ENCODE results near the gene TRPM2. TPM values are rescaled to one million over a fixed set of nuclear protein-coding genes. Genes with fewer than 3 reads are reported as not detected.

The TRPM2 gene
- total RNA-seq, 2 experiments from 2014 or later: 1.9 to 2.9 TPM

DNA sequence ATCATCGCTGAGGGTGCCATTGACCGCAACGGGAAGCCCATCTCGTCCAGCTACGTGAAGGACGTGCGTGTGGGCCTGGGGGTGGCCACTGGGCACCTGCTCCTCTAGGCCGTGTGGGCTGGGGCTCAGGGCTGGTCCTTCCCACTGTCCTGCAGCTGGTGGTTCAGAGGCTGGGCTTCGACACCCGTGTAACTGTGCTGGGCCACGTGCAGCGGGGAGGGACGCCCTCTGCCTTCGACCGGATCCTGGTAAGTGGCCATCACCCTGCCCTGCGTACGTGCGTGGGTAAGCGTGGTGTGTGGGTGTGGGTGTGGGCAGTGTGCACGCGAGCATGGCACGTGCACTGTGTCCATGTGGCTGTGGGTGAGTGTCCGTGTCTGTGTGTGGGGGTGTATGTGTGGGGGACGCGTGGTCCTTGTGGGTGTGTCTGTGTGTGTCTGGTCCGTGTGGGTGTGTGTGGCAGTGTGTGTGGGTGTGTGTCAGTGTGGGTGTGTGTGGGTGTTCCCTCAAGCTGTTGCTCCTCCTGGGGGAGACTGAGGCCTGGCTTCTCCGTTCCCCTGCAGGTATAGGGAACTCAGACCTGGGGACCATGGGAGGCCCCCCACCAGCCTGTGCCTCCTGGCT is 37.0 kb upstream of the TRPM2 start:
- CTCF ChIA-PET: no interaction called here
- DNase-seq (no peak), ATAC-seq (ENCODE audit: poor library complexity) (no peak)
- Histone ChIP-seq H3K4me3 (ENCODE audit: low read length) (no peak overlapping the region), H3K27me3 (ENCODE audit: control insufficient read depth in 1 of 2, insufficient read depth in 2 of 2, low read length in 2 of 2) (no peaks in the 10 kb centered on the region), H3K36me3 (ENCODE audit: insufficient read depth, low read length) (peaks cover 76% of the 10 kb centered on the region), H3K4me1 (ENCODE audit: insufficient read depth, low read length) (no peaks in the 10 kb centered on the region), H3K27ac (ENCODE audit: low read depth in 1 of 2, low read length in 2 of 2) (no peak overlapping the region), H3K9me3 (ENCODE audit: control insufficient read depth in 1 of 2, insufficient read depth in 1 of 2, low read length in 2 of 2) (no peaks in the 10 kb centered on the region)
- Mint-ChIP-seq H3K9me3 (no peaks in the 10 kb centered on the region), H3K27me3 (no peaks in the 10 kb centered on the region), H3K36me3 (ENCODE audit: low read depth) (peaks cover 36% of the 10 kb centered on the region), H3K27ac (no peak overlapping the region), H3K4me3 (no peak overlapping the region), H3K4me1 (ENCODE audit: low read depth) (no peaks in the 10 kb centered on the region)
- POLR2A ChIA-PET: no interaction called here
- intact Hi-C loops (cut with DNase I, micrococcal nuclease): no loop called here
- TF ChIP-seq, protein P1, sequence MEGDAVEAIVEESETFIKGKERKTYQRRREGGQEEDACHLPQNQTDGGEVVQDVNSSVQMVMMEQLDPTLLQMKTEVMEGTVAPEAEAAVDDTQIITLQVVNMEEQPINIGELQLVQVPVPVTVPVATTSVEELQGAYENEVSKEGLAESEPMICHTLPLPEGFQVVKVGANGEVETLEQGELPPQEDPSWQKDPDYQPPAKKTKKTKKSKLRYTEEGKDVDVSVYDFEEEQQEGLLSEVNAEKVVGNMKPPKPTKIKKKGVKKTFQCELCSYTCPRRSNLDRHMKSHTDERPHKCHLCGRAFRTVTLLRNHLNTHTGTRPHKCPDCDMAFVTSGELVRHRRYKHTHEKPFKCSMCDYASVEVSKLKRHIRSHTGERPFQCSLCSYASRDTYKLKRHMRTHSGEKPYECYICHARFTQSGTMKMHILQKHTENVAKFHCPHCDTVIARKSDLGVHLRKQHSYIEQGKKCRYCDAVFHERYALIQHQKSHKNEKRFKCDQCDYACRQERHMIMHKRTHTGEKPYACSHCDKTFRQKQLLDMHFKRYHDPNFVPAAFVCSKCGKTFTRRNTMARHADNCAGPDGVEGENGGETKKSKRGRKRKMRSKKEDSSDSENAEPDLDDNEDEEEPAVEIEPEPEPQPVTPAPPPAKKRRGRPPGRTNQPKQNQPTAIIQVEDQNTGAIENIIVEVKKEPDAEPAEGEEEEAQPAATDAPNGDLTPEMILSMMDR (IDR thresholded peaks at IDR 0.05): no peak

DNA sequence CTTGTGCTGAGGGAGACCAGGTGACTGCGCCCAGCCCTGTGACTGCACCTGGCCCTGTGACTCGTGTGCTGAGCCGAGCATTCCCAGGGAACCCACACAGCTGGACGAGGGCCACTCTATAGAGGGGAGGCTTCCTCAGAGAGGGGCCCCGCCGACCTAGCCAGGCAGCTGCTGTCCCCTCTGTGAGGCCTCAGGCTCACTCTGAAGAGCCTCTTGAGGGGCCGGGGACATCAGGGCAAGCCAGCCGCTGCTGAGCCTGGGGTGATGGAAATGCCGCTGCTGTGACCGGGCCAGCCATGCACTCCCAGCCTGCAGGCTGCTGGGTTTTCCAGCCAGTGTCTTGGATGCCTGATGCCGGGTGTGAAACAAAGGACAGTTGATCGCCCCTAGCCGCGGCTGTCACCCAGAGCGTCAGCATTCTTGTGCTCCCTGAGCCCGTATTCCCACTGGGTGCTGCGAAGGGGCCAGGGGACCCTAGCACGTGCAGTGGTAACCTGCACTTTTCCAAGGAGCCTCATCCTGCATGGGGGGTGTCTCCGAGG is 36.1 kb upstream of the TRPM2 start:
- intact Hi-C loops (cut with DNase I, micrococcal nuclease): no loop called here
- Mint-ChIP-seq H3K27me3 (no peaks in the 10 kb centered on the region), H3K36me3 (ENCODE audit: low read depth) (peaks cover 31% of the 10 kb centered on the region), H3K9me3 (no peaks in the 10 kb centered on the region), H3K4me3 (no peak overlapping the region), H3K4me1 (ENCODE audit: low read depth) (no peaks in the 10 kb centered on the region), H3K27ac (no peak overlapping the region)
- Histone ChIP-seq H3K4me1 (ENCODE audit: insufficient read depth, low read length) (no peaks in the 10 kb centered on the region), H3K27me3 (ENCODE audit: control insufficient read depth in 1 of 2, insufficient read depth in 2 of 2, low read length in 2 of 2) (no peaks in the 10 kb centered on the region), H3K36me3 (ENCODE audit: insufficient read depth, low read length) (peaks cover 74% of the 10 kb centered on the region), H3K27ac (ENCODE audit: low read depth in 1 of 2, low read length in 2 of 2) (no peak overlapping the region), H3K4me3 (ENCODE audit: low read length) (no peak overlapping the region), H3K9me3 (ENCODE audit: control insufficient read depth in 1 of 2, insufficient read depth in 1 of 2, low read length in 2 of 2) (no peaks in the 10 kb centered on the region)
- ChIA-PET CTCF (no interaction called here), POLR2A (no interaction called here)
- DNase-seq (no peak), ATAC-seq (ENCODE audit: poor library complexity) (no peak)
- TF ChIP-seq, protein P1 (IDR thresholded peaks at IDR 0.05): no peak

DNA sequence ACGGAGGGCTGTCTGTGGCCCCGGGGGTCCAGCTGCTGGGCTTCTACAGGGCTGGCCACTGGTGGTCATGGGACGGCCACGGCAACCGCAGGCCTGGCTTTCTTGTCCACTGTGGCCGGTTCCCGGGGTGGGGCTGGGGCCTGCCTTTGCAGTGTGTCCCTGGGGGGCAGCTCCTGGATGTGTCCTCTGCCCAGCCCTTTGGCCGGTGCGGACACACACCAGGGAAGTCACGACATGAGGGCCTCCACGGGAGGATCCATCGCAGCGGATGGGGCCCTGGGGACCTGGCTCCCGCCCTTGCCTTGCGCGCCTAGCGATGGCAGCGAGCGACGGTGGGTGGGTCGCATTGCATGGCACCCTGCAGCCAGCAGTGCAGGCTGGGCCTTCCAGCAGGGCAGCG is 35.5 kb upstream of the TRPM2 start:
- no peak overlapping the region for H3K27ac ChIP-seq (ENCODE audit: low read depth in 1 of 2, low read length in 2 of 2)
- no peaks in the 10 kb centered on the region for H3K9me3 Mint-ChIP-seq
- CTCF ChIA-PET: no interaction called here
- intact Hi-C loops (cut with DNase I, micrococcal nuclease): no loop called here
- H3K36me3 Mint-ChIP-seq (ENCODE audit: low read depth): peaks cover 30% of the 10 kb centered on the region
- H3K36me3 ChIP-seq (ENCODE audit: insufficient read depth, low read length): peaks cover 72% of the 10 kb centered on the region
- no peak overlapping the region for H3K27ac Mint-ChIP-seq
- no peaks in the 10 kb centered on the region for H3K27me3 Mint-ChIP-seq
- DNase-seq: no peak
- POLR2A ChIA-PET: no interaction called here
- no peak overlapping the region for H3K4me3 ChIP-seq (ENCODE audit: low read length)
- ATAC-seq (ENCODE audit: poor library complexity): no peak
- H3K4me3 Mint-ChIP-seq: no peak overlapping the region
- no peaks in the 10 kb centered on the region for H3K4me1 Mint-ChIP-seq (ENCODE audit: low read depth)
- H3K27me3 ChIP-seq (ENCODE audit: control insufficient read depth in 1 of 2, insufficient read depth in 2 of 2, low read length in 2 of 2): no peaks in the 10 kb centered on the region
- H3K4me1 ChIP-seq (ENCODE audit: insufficient read depth, low read length): no peaks in the 10 kb centered on the region
- TF ChIP-seq, protein P1 (IDR thresholded peaks at IDR 0.05): no peak
- H3K9me3 ChIP-seq (ENCODE audit: control insufficient read depth in 1 of 2, insufficient read depth in 1 of 2, low read length in 2 of 2): no peaks in the 10 kb centered on the region
